DOHH2 (cell line): ENCODE results near the gene DNER.

Experiments used
- CTCF ChIP-seq: fragments of 200-600 bp; sonication (generic); IDR thresholded peaks from one replicate; pipeline ENCODE4 v1.5.1; 2014; ENCODE audit warnings: antibody characterized with exemption, mild to moderate bottlenecking, low read depth, low read length; ENCODE audit not compliant: poor library complexity, severe bottlenecking
- EZH2phosphoT487 ChIP-seq: fragments of 200-600 bp; sonication (generic); IDR thresholded peaks from 2 replicates; pipeline ENCODE4 v1.6.1; 2017; ENCODE audit warnings: borderline replicate concordance, mild to moderate bottlenecking, antibody characterized with exemption, low read length, moderate library complexity, mixed read lengths

GRCh38 chr2:229713371-229714079 lies 830 bp downstream of the DNER start:
- TF ChIP-seq CTCF (no peak), EZH2phosphoT487 (peak; percentile 95; the same call in 1 of the 2 replicates)
